ENCODE data around the gene TUFT1.

DNA sequence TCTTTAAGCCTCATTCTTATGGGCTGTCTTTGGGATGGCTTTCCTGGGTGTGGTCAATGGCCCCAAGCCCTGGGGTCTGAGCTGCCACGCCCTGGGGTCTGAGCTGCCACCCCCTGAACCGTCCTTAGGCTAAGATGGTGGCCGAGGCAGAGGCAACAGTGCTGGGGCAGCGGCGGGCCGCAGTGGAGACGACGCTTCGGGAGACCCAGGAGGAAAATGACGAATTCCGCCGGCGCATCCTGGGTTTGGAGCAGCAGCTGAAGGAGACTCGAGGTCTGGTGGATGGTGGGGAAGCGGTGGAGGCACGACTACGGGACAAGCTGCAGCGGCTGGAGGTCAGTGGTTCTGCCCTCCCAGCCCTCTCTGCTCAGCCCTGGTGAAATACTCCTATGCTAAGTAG lies 10.3 kb upstream of the TUFT1 start:
- TF ChIP-seq, protein P1, sequence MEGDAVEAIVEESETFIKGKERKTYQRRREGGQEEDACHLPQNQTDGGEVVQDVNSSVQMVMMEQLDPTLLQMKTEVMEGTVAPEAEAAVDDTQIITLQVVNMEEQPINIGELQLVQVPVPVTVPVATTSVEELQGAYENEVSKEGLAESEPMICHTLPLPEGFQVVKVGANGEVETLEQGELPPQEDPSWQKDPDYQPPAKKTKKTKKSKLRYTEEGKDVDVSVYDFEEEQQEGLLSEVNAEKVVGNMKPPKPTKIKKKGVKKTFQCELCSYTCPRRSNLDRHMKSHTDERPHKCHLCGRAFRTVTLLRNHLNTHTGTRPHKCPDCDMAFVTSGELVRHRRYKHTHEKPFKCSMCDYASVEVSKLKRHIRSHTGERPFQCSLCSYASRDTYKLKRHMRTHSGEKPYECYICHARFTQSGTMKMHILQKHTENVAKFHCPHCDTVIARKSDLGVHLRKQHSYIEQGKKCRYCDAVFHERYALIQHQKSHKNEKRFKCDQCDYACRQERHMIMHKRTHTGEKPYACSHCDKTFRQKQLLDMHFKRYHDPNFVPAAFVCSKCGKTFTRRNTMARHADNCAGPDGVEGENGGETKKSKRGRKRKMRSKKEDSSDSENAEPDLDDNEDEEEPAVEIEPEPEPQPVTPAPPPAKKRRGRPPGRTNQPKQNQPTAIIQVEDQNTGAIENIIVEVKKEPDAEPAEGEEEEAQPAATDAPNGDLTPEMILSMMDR (tag by site-specific recombination; IDR thresholded peaks at IDR 0.05): no peak
- TF ChIP-seq ZNF16 (tag by site-specific recombination; IDR thresholded peaks at IDR 0.05; ENCODE audit: low read depth) (no peak), ZNF138 (tag by site-specific recombination; IDR thresholded peaks at IDR 0.05; ENCODE audit: borderline replicate concordance) (no peak), ZBTB21 (tag by site-specific recombination; IDR thresholded peaks at IDR 0.05) (no peak), ZNF19 (tag by site-specific recombination; IDR thresholded peaks at IDR 0.05; ENCODE audit: low read depth) (no peak), ZNF324 (tag by site-specific recombination; IDR thresholded peaks at IDR 0.05) (no peak)
